SK-N-MC (cell line): ENCODE data around the gene CNFN.

Experiments used
- DNase-seq: peaks from one replicate; pipeline ENCODE4 v3.0.0-alpha.2; 2011; ENCODE audit warnings: low read depth, low spot score
- H3K27ac ChIP-seq: fragments of 200-600 bp; sonication (generic); 2 replicates; pipeline ENCODE4 v1.5.1; 2016; ENCODE audit warnings: mixed run types
- H3K36me3 ChIP-seq: fragments of 200-600 bp; sonication (generic); 2 replicates; pipeline ENCODE4 v1.6.1; 2017; ENCODE audit warnings: antibody characterized with exemption, low read length, mixed read lengths; ENCODE audit not compliant: insufficient read depth
- H3K4me3 ChIP-seq: fragments of 200-600 bp; sonication (generic); 2 replicates; pipeline ENCODE4 v1.5.1; 2016
- H3K9ac ChIP-seq: fragments of 200-600 bp; sonication (generic); 2 replicates; pipeline ENCODE4 v1.8.0; 2017; ENCODE audit warnings: mixed run types, mixed read lengths; ENCODE audit not compliant: insufficient read length
- H3K9me3 ChIP-seq: fragments of 200-600 bp; sonication (generic); 2 replicates; pipeline ENCODE4 v1.6.1; 2017; ENCODE audit warnings: low read depth, mild to moderate bottlenecking, antibody characterized with exemption, low read length, moderate library complexity, mixed read lengths
- EZH2 ChIP-seq: fragments of 200-600 bp; sonication (generic); IDR thresholded peaks from one replicate; pipeline ENCODE4 v1.6.1; 2017; ENCODE audit warnings: antibody characterized with exemption
- FOXP2 ChIP-seq: optimal IDR thresholded peaks from 2 replicates; pipeline ENCODE3; 2011; ENCODE audit warnings: mild to moderate bottlenecking, moderate library complexity; ENCODE audit not compliant: insufficient read depth; ENCODE audit errors: extremely low read length, control extremely low read depth
- POLR2AphosphoS5 ChIP-seq: IDR thresholded peaks from 2 replicates; pipeline ENCODE4 v1.6.1; 2012; ENCODE audit warnings: mild to moderate bottlenecking, low read depth, low read length, borderline replicate concordance

Gene CNFN

DNA sequence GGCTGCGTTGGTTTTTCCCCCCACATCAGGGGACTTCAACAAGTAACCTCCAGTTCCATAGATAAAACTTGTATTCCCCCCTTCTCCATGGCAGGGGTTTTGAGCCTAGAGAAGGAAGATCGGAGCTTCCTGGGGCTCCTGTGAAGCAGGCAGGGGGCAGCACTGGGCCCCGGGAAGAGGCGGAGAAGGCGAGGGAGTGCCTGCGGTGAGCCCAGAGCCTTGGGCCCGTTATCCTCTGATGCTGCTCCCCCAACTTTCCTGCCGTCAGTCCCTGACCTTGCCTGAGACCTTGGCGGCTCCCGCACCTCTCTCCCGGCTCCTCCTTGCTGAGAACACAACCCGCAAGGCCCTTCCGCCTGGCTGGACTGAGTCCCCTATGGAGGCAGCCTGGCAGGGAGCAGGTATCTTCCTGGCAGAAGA, 34.6 kb upstream of the CNFN start:
- no peak for TF ChIP-seq FOXP2
- no peak for TF ChIP-seq EZH2
- TF ChIP-seq POLR2AphosphoS5, result no peak
- Histone ChIP-seq H3K4me3 (no peak overlapping the region), H3K36me3 (no peaks in the 10 kb centered on the region), H3K9ac (no peak overlapping the region), H3K9me3 (no peaks in the 10 kb centered on the region), H3K27ac (no peak overlapping the region)
- DNase-seq, result no peak

DNA sequence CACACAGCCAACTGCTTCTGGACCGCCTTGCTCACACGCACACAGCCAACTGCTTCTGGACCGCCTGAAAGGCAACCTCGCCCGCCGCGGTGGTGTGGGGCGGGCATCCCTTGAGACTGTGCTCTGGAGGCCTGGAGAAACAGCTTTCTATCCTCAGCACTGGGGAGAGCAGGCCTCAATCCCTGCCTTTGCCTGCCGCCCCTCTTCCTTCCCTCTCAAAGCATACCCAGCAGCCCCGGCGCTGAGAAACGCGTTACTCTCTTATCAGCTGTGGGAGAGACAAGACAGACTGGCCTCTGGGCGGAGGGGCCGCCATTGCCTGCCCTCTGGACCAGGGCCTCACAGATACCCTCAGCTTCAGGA, 34.2 kb upstream of the CNFN start:
- no peak for DNase-seq
- Histone ChIP-seq H3K9ac (no peak overlapping the region), H3K9me3 (no peaks in the 10 kb centered on the region), H3K4me3 (no peak overlapping the region), H3K27ac (no peak overlapping the region), H3K36me3 (no peaks in the 10 kb centered on the region)
- TF ChIP-seq POLR2AphosphoS5 (no peak), EZH2 (no peak), FOXP2 (no peak)

DNA sequence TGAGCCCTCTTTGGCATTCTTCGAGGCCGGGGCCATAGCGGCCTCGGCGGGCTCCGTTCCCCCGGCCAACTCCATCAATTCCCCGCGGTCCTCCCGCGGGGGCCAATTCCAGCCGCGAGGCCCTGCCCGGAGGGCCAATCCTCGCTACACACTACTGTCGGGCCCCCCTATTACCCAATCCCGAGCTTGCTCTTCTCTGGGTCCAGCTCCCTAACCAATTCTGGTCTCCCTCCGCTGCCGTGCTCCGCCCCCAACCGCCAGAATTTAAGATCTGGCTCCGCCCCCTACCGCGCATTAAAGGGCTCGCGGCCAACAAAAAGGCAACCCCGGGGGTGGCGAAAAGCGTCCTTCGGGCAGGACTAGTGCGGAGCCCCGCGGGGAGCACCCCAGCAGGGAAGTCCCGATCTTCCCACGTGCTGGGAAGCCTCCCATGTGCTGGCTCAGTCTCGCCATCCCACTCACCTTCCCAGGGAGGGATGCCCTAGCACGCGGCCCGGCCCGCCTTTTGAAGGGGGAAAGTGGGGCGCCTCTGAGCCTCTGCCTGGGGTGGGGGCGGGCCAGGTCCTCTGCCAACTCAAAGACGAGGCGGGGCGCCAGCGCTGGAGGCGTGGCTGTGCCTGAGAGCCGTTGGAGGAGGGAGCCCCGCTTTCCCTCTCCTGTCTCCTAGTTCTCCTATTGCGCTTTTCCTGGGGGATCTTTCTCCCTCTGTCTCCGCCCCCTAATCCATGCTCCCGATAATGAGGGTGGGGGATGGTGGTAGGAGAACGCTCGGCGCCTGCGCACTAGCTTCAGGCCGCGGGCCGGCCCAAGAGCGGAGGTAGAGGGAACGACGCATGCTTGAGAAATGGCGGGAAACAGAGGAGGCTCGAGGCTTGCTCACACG, 33.6 kb upstream of the CNFN start:
- Histone ChIP-seq H3K4me3 (no peak overlapping the region), H3K9me3 (no peaks in the 10 kb centered on the region), H3K9ac (no peak overlapping the region), H3K36me3 (no peaks in the 10 kb centered on the region), H3K27ac (no peak overlapping the region)
- no peak for DNase-seq
- TF ChIP-seq EZH2 (no peak), POLR2AphosphoS5 (no peak), FOXP2 (no peak)

DNA sequence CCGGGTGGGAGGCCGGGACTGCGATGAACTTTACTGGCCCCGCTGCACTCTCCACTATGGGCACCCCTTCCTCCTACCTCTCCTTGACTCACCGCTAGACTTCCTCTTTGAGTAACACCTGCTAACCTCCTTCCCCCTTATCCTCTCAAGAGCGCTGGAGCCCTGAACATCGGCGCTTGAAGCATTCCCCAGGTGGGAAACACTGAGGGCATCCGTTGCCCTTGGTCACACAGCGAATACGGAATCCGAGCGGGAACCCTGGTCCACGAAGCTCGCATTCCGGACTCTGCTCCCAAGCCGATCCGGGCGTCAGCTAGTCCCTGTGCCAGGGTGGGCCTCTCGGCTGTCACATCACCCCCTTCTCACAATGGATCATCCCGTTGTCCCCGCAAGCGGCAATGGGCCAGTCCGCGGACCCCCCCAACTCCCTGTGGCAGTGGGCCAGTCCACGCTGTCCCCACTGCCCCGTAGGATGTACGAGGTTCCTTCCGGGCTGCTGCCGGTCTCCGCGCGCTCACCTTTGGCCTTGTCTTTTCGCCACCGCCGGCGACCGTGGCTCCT, 32.9 kb upstream of the CNFN start:
- no peaks in the 10 kb centered on the region for H3K36me3 ChIP-seq
- H3K9ac ChIP-seq, result no peak overlapping the region
- no peak overlapping the region for H3K4me3 ChIP-seq
- no peak for DNase-seq
- TF ChIP-seq POLR2AphosphoS5 (no peak), FOXP2 (no peak), EZH2 (no peak)
- H3K9me3 ChIP-seq, result no peaks in the 10 kb centered on the region
- H3K27ac ChIP-seq, result no peak overlapping the region

DNA sequence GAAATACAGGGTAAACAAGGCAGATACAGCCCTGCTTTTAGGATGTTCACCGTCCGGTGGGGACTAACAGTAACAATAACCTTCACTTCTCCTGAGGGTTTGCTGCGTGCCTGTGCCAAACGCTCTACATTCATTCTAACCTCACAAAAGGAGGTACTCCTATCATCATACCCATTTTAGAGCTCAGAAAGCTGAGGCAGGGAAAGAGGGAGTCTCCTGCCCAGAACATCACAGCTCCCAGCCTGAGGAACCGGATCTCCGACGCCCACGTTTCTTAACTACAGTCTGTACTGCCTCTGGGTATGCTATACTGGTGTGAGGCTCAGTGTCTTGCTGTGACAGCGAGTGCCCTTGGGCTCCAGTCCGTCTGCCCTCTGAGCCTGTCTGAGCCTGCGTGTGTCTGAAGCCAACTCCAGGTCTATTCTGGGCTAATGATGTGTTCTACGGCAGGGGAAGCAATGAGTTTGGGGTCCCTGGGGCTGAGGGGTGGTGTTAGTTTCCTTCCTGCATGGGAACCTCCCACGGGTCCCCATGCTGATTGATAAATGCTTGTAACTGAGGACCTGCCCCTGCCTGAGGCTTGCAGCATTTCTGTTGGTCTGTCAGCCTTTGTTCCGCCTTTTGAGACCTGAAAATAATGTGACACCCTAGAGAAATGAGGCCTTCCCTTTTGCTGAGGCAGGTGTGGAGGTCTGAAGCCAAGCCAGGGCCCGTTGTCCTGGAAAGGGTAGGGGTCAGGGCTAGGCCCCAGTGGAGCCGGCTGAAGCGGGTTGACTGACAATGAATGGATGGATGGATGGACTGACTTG, 32.2 kb upstream of the CNFN start:
- Histone ChIP-seq H3K27ac (no peak overlapping the region), H3K4me3 (no peak overlapping the region), H3K9me3 (no peaks in the 10 kb centered on the region), H3K36me3 (no peaks in the 10 kb centered on the region), H3K9ac (no peak overlapping the region)
- DNase-seq, result no peak
- TF ChIP-seq FOXP2 (no peak), POLR2AphosphoS5 (no peak), EZH2 (no peak)

DNA sequence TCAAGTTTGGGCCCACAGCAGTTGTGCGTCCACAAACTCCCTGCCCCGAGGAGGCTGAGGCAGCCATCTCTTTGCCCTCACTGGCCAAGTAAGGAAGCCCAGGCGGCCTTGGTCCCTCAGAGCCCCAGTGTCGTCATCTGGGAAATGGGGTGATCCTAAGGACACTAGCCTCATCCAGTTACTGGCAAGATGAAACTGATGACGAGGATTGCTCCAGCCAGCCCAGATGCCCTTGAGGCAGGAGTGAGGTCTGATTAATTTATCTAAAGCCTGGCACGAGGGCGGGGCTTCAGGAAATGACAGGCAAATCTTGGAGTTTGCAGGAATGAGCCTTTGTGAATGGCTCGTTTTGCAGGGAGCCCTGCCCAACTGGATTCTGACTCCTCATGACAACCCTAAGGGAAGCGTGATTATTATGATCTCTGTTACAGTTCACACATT, 31.5 kb upstream of the CNFN start:
- no peaks in the 10 kb centered on the region for H3K36me3 ChIP-seq
- no peak for TF ChIP-seq EZH2
- TF ChIP-seq FOXP2, result no peak
- TF ChIP-seq POLR2AphosphoS5, result no peak
- no peak for DNase-seq
- H3K9ac ChIP-seq, result no peak overlapping the region
- no peaks in the 10 kb centered on the region for H3K9me3 ChIP-seq
- H3K27ac ChIP-seq, result no peak overlapping the region
- no peak overlapping the region for H3K4me3 ChIP-seq

DNA sequence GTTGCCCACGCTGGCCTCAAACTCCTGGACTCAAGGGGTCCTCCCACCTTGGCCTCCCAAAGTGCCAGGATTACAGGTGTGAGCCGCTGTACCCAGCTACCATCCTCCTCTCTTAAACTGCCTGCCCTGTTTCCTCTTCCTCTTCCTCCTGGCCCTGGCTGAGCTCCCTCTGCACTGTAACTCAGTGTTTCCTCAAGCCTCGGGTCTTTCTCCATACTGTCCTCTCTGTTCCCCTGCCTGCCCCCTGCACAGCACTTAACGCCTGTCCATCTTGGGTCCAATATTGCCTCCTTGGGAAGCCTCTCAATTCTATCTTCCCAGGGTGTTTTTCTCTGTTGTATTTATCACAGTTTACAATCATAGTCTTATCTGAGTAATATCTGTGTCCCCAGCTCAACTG, 31.0 kb upstream of the CNFN start:
- Histone ChIP-seq H3K4me3 (no peak overlapping the region), H3K9me3 (no peaks in the 10 kb centered on the region), H3K27ac (no peak overlapping the region), H3K9ac (no peak overlapping the region), H3K36me3 (no peaks in the 10 kb centered on the region)
- no peak for DNase-seq
- TF ChIP-seq EZH2 (no peak), POLR2AphosphoS5 (no peak), FOXP2 (no peak)

DNA sequence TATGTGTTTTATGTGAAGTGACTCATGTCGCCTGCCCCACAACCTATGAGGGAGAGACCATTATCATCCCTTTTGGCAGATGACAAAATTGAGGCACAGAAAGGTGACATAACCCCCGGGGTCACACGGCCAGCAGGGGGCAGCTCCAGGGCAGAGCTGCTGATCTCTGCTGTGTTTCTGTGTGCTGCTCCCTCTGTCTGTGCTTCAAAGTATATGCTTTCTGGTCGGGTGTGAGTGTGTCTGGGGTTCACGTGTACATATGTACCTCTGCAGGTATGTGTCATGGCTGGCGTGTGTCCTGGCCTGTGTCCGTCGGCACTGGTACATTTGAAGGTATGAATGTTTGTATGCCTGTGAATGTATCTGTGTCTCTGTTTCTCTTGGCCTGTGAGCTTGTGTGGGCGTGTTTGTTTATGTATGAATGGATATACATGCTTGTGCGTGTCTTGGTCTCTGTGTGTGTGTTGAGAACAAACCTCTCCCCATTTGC, 30.0 kb upstream of the CNFN start:
- DNase-seq, result no peak
- H3K36me3 ChIP-seq, result no peaks in the 10 kb centered on the region

More for the DNA sequence above, 30.0 kb upstream of the CNFN start:
- TF ChIP-seq POLR2AphosphoS5, result no peak
- TF ChIP-seq EZH2, result no peak
- TF ChIP-seq FOXP2, result no peak
- Histone ChIP-seq H3K4me3 (no peak overlapping the region), H3K27ac (no peak overlapping the region), H3K9ac (no peak overlapping the region), H3K9me3 (no peaks in the 10 kb centered on the region)
